Measurements from ENCODE around the gene CDH23. TPM values are rescaled to one million over a fixed set of nuclear protein-coding genes. Genes with fewer than 3 reads are reported as not detected.

Gene CDH23
- total RNA-seq, 4 donors from 2014 or later = 0.72 to 4.1 (median 2.2) TPM

DNA sequence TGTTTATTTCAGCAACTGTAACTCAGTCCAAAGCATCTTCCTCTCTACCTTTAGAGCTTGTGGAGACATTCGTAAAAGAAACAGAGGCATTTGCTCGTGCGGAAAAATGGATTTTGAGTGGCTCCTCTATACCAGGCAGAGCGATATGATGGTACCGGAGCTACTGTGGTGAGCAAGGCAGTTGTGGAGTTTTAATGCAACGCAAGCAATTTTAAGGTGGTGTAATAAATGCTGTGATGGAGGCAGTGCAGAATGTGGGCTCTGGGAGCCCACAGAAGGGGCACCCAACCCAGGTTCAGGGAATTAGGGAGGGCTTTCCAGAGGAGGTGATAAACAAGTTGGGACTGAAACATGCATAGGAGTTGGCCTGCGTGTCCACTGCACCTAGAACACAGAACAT lies 149.5 kb downstream of the CDH23 start:
- no peaks in the 10 kb centered on the region for H3K27me3 ChIP-seq
- H3K9me3 ChIP-seq = no peaks in the 10 kb centered on the region
- no peak for TF ChIP-seq POLR2AphosphoS5 (IDR thresholded peaks at IDR 0.05)
- TF ChIP-seq EP300 (IDR thresholded peaks at IDR 0.05) = no peak
- TF ChIP-seq, protein P1, sequence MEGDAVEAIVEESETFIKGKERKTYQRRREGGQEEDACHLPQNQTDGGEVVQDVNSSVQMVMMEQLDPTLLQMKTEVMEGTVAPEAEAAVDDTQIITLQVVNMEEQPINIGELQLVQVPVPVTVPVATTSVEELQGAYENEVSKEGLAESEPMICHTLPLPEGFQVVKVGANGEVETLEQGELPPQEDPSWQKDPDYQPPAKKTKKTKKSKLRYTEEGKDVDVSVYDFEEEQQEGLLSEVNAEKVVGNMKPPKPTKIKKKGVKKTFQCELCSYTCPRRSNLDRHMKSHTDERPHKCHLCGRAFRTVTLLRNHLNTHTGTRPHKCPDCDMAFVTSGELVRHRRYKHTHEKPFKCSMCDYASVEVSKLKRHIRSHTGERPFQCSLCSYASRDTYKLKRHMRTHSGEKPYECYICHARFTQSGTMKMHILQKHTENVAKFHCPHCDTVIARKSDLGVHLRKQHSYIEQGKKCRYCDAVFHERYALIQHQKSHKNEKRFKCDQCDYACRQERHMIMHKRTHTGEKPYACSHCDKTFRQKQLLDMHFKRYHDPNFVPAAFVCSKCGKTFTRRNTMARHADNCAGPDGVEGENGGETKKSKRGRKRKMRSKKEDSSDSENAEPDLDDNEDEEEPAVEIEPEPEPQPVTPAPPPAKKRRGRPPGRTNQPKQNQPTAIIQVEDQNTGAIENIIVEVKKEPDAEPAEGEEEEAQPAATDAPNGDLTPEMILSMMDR (IDR thresholded peaks at IDR 0.05) = no peak
- no peak for TF ChIP-seq POLR2A (IDR thresholded peaks at IDR 0.05)
- no peak overlapping the region for H3K27ac ChIP-seq
- peaks cover 10% of the 10 kb centered on the region for H3K4me1 ChIP-seq
- no peak for DNase-seq (ENCODE audit: low spot score in 2 of 2)
- 96% methylated on average over 7 of the region's 7 CpGs for WGBS
- no peaks in the 10 kb centered on the region for H3K36me3 ChIP-seq
- no peak overlapping the region for H3K4me3 ChIP-seq

DNA sequence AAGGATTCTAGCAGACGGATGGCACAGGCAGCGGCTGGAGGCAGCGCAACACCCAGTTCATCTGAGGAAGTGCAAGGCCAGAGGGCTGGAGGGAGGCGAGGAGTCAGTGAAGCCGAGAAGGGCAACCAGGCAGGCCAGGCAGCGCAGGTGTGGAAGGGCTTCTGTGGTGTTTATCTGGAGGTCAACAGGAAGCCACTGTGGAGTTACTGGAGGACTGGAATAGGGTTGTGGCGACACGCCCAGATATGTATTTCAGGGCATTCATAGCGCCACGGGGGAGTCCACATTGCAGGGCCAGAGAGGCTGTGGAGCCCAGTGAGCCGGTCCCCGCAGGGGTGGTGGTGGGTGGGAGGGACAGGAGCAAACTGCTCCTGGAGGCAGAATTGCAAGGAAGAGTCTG lies 150.6 kb downstream of the CDH23 start:
- WGBS = 96% methylated on average over 12 of the region's 12 CpGs
- no peaks in the 10 kb centered on the region for H3K9me3 ChIP-seq
- no peaks in the 10 kb centered on the region for H3K36me3 ChIP-seq
- TF ChIP-seq EP300 (IDR thresholded peaks at IDR 0.05) (no peak), POLR2A (IDR thresholded peaks at IDR 0.05) (no peak), POLR2AphosphoS5 (IDR thresholded peaks at IDR 0.05) (no peak)
- TF ChIP-seq, protein P1 (IDR thresholded peaks at IDR 0.05) = no peak
- peaks cover 10% of the 10 kb centered on the region for H3K4me1 ChIP-seq
- H3K27me3 ChIP-seq = no peaks in the 10 kb centered on the region
- DNase-seq (ENCODE audit: low spot score in 2 of 2) = no peak
- no peak overlapping the region for H3K4me3 ChIP-seq
- no peak overlapping the region for H3K27ac ChIP-seq

DNA sequence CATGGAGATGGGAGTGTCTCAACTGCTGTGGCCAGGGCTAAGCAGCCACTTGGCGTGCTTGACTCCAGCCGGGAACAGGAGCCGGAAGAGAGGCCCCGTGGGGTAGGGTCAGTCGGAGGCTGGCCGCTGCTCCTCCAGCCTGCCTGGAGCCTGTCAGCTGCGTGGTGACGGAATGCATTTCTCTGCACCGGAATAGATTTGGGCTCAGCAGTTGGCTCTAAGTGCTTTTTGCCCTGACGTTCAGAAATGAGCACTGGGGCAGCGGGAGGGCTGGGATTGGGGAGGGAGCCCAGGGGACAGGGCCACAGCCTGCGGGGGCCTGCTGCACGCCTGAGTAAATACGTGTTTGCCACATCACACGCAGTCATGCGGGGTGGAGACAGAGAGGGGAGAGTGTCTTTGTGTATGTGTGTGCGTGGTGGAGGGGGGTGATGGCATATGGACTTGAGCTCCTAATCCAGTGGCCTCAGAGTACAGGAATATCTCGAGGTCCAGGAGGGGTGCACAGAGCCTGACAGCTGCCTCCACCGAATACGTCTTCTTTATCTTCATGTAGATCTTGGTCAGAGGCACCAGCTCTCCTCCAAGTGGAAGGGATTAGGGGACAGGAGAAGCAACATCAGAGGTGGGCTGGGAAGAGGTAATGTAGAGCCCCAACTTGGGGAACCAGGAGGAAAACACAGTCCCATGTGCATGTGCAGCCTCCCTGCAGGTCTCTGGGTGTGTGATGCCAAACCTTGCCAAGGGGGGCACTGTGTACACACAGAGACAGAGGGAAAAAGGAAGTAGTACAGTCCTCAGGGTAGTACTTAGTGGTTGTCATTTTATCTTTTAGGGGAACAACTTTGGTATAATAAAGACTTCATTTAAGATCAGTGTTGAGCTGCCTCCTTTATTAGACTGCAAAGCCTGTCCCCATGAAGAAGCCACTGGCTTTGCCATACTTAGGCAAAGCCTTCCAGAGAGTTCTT lies 151.4 kb downstream of the CDH23 start:
- Histone ChIP-seq H3K27ac (no peak overlapping the region), H3K27me3 (no peaks in the 10 kb centered on the region), H3K36me3 (no peaks in the 10 kb centered on the region), H3K4me3 (no peak overlapping the region), H3K4me1 (peaks cover 2% of the 10 kb centered on the region), H3K9me3 (no peaks in the 10 kb centered on the region)
- DNase-seq (ENCODE audit: low spot score in 2 of 2) = no peak
- TF ChIP-seq, protein P1 (IDR thresholded peaks at IDR 0.05) = no peak
- TF ChIP-seq POLR2AphosphoS5 (IDR thresholded peaks at IDR 0.05) (no peak), EP300 (IDR thresholded peaks at IDR 0.05) (no peak)
- 82% methylated on average over 14 of the region's 20 CpGs for WGBS

DNA sequence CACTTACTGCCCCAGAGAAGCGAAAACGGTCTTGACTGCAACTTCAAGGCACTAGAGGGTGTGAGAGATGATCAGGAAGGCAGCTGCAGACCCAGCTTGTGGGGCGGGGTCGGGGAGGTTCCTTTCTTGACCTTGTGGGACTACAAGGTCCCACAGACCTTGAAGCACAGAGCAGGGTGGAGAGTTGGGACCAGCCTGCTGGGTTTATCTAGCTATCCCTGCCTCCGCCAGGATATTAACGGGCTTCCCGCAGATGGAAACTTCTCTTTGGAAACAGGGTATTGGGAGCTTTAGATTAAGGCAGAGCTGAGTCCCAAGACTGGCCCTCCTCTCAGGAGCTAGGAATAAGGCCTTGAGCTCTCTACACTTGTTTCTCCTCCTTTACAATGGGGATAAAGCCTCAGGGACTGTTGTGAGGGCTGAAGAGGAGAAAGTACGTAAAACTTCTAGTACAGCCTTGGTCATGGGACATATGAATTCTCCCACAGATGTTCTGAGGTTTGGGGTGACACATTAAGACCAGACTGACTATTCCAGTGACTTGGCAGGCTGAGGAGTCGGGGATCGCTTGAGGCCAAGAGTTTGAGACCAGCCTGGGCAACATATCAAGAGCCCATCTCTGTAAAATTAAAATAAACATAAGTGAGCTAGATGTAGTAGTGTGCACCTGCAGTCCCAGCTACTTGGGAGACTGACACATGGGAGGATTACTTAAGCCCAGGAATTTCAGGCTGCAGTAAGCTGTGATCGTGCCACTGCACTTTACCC lies 153.2 kb downstream of the CDH23 start:
- H3K4me1 ChIP-seq = no peaks in the 10 kb centered on the region

More for the DNA sequence above, 153.2 kb downstream of the CDH23 start:
- H3K9me3 ChIP-seq = no peaks in the 10 kb centered on the region
- 87% methylated on average over 11 of the region's 11 CpGs for WGBS
- H3K27me3 ChIP-seq = no peaks in the 10 kb centered on the region
- DNase-seq (ENCODE audit: low spot score in 2 of 2) = no peak
- H3K36me3 ChIP-seq = no peaks in the 10 kb centered on the region
- no peak overlapping the region for H3K27ac ChIP-seq
- no peak overlapping the region for H3K4me3 ChIP-seq
- TF ChIP-seq POLR2AphosphoS5 (IDR thresholded peaks at IDR 0.05) (no peak), POLR2A (IDR thresholded peaks at IDR 0.05) (no peak), EP300 (IDR thresholded peaks at IDR 0.05) (no peak)
- TF ChIP-seq, protein P1 (IDR thresholded peaks at IDR 0.05) = no peak

Data from suprapubic skin (tissue), 4 donors.